GM19023 (cell line): Measurements from ENCODE around the gene DLX3.
"Not testable (repeated sequence)": the region's sequence is repeated elsewhere in the genome, so short reads cannot be mapped to it uniquely, and the experiment has no call there.

Experiments
- ATAC-seq: cut with Tn5 transposase; IDR thresholded peaks from one replicate; pipeline ENCODE4 v1.9.1; 2021; ENCODE audit warnings: mild to moderate bottlenecking, moderate library complexity; ENCODE audit not compliant: unreplicated experiment

DLX3 gene

DNA sequence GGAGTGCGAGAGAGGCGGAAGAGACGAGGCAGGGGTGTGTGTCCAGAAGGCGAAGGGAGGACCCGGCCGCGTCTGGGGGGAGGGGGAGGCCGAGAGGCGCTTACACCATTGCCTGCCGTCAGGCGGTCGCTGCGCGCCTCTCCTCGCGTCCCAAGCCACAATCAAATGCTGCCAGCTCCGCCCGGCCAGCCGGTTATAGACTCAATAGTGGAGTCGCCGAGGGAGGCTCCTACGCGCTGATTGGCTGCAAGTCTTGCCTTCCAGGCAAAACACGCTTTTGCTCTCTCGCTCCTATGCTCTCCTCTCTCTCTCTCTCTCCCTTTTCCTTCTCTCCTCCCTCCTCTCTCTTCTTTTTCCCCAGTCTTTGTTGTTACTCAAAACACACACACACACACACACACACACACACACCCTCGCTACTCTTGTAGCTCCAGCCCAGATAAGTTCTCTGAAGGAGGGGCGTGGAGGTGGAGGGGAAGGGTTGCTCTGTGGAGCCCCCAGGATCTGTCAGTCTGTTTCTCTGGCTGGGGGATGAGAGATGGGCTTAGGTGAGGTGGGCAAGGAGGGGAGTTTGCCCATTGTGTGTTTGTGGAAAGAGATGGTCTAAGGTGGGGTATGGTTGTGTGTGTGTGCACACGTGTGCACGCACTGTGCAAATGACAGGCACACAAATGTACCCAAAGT is at the start of gene DLX3:
Gene DLX3 (minus strand): TSS at position 170 of the 684 bp plus-strand sequence. CDS start 226 bp downstream, outside the sequence.
- no peak for ATAC-seq

- no peak for ATAC-seq
These were observed 49.5 kb upstream of the DLX3 start for GRCh38 chr17:50044483-50044882.

DNA sequence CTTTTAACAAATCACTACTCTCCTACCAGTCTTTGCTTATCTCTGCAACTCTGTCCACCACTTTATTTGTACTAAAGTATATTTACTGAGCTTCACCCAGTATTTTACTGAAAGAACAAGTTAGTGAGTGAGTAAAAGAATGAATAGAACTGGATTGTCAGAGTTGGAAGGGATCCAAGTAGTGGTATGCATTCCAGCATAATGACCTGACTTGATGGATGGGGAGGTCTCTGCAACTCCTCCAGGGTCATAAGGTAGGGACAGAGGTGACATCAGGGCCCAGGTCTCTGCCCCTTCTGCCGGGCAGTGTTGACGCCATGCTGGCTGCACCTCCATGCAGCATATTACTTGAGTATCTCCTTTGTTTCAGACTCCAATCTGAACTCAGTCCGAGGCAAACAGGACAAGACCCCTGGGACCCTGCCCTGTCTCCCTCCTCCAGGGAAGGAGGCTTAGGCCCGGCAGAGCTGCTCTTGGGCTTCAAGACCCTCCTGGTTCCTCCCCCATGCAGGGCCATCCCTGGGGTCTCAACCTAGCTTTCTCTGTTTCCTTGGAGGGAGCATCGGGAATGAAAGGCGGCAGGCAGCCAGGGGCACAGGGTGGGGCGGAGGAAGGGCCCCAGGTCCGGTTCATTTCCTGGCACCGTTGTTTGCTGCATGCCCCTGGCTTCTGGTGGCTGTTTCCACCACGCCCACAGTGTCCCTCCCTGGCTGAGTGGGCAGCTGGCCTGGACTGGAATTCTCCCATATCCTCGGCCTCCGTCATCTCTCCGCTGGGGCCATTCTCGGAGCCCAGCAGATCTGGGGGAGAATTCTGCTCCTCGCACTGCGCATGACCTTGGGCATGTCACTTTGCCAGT is 48.5 kb upstream of the DLX3 start:
- ATAC-seq = no peak

DNA sequence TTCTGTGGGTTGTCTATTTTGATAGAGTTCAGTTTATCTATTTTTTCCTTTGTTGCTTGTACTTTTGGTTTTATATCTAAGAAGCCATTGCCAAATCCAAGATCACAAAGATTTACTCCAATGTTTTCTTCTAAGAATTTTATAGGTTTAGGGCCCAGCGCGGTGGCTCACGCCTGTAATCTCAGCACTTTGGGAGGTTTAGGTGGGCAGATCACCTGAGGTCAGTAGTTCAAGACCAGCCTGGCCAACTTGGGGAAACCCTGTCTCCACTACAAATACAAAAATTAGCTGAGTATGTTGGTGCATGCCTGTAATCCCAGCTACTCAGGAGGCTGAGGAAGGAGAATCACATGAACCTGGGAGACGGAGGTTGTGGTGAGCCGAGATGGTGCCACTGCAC is 47.2 kb upstream of the DLX3 start:
- ATAC-seq = no peak

DNA sequence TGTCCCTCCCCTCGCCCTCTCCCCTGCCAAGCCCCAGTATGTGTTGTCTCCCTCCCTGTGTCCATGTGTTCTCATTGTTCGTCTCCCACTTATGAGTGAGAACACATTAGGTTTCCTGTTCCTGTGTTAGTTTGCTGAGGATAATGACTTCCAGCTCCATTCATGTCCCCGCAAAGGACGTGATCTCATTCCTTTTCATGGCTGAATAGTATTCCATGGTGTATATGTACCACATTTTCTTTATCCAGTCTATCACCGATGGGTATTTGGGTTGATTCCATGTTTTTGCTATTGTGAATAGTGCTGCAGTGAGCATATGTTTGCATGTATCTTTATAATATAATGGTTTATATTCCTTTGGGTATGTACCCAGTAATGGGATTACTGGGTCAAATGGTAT is 45.5 kb upstream of the DLX3 start:
- ATAC-seq = not testable (repeated sequence)

- ATAC-seq = no peak
These were observed 44.0 kb upstream of the DLX3 start for GRCh38 chr17:50039058-50039457.

DNA sequence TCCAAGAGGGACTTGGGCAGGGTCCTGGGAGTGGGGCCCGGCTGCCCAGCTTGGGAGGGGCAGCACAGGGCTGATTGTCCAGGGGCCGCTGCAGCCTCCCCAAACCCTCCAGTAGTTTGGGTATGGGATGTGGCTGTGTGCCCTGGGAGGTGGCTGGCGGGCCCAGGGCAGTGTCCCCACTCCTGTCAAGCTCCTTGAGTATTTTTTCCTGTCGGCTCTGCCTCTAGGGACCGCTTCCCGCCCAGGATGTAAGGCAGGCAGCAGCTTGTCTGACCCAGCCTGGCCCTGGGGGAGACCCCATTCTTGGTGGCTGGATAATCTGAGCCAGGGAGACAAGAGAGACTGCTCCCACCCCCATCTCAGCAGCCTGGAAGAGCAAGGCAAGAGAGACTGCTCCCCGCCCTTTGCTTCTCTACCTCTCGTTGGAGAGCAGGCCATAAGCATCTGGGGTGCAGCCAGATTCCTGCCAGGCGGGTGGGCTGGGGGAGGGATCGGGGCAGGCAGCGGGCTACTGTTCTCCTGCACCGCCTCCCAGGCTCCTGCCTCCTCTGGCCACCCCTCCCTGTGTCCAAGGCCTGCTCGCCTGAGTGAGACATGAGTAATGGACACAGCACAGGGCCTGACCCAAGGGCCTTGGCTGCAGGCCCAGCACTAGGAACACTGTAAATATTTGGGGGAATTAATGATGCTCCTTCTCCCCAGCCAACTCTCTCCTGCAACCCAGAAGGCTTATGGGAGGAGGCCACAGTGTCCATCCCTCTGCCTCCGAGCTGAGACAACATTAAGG is 42.5 kb upstream of the DLX3 start:
- no peak for ATAC-seq

DNA sequence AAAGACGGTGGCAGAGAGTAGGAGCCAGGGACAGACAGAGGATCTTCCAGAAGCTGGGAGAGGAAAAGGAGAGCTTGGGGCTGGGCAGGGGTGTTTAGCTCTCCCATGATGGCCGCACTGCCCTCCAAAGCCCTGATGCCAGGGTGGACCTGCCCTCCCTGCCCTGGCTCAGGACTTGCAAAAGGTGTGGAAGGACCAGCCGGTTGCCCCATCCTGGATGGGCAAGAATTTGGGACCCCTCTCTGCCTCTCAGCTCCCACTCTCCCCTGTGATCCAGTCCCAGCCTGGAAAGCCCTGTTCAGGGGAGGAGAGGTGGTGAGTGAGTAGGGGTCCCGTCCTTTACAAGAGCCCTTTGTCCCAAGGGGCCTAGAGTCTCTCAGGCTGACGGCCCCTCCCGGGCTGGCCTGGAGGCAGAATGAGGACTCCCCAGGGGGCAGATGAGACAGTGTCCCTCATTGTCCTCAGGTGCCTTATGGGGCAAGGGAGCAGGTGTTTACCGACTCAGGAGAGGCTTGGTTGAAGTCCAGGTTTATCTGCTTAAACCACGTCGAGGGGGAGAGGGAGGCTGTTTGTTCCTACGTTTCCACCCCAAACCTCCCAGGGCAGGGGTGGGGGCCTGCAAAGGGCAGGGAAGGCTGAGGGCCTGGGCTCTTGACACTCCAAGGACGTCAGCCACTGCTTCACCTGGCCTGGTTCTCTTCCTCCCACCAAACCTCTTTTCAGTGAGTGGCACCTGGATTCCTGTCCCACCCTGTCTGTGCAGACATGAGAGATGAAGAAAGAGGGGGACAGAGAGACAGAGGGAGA is 41.6 kb upstream of the DLX3 start:
- no peak for ATAC-seq

DNA sequence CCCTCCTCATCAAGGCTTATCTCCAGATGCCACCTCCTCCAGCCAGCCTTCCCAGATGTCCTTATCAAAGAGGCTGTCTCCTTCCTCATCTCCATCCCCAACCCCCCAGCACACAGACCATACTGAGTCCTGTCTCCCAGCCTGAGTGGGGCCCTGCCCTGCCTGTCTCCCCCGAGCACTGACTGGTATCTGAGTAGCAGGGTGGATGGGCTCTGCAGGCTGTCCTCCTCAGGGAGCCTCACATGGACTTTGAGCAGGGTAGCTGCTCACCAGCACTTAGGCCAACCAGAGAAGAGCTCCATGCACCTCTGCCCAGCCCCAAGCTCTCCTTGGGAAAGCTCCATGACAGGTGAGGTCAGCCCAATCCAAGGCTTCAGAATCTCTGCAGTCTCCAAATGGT is 40.9 kb upstream of the DLX3 start:
- ATAC-seq = no peak

DNA sequence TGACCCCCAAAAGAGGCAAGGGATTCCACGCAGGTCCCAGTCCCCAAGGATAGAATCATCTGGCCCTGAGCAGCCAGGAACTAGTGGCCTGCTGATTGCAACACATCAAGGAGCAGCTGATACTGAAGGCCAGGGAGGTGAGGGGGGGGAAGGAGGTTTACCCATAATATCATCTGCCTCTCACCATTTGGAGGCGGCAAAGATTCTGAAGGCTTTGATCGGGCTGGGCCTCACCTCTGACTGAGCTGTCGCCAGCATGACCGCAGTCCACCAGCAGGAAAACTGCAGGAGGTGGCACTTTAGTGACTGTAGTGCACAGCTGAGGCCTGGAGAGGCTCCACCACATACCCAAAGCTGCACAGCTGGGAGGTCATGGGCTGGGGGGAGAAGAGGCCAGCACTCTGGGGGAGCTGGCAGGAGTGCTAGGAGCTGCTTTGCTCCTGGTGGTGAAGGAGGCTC is 40.4 kb upstream of the DLX3 start:
- ATAC-seq = no peak

DNA sequence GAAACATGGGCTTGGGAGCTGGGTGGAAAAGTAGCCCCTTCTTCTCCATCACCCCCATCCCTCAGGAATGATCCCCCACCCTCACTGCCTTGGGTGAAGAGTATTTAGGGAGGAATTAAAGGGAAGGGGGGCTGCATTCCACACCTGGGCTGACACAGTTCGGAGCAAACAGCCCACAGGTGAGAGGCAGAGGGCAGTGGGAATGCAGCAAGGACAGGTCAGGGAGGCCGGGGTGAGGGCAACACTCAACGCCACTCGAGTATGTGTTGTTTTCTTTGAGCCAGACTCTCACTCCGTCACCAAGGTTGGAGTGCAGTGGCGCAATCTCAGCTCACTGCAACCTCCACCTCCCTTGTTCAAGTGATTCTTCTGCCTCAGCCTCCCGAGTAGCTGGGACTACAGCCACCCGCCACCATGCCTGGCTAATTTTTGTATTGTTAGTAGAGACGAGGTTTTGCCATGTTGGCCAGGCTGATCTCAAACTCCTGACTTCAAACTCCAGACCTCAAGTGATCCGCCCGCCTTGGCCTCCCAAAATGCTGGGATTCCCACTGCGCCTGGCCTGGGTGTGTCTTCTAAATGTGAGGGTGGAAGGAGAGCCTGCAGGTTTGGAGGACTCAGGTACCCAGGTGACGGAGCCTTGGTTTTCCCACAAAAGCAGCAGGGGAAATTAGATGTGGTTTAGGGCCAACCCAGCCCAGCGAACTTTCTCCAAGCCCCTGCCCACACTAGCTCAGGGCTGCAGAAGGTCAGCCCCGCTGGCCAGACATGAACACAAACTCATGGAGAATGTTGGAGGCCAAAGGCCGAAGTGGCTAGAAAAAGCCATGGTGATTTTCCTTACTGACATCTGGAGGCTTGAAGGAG is 39.7 kb upstream of the DLX3 start:
- no peak for ATAC-seq

DNA sequence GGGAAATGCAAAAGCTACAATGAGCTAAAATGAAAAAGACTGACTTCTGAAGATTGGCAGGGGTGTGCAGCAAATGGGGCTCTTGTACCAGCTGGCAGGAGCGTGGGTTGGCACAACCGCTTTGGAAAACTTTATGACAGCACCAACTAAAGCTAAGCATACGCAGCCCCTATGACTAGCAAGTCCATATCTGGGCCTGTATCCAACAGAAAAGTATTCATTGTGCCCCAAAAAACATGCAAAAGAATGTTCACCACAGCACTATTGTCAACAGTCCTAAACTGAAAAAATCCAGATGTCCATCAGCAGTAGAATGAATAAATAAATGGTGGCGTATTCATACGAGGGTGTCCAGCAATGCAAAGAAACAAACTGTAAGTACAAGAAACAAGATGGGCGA is 38.3 kb upstream of the DLX3 start:
- ATAC-seq = no peak

GRCh38 chr17:50029185-50029584 is 34.2 kb upstream of the DLX3 start:
- no peak for ATAC-seq

- no peak for ATAC-seq
These were observed 33.7 kb upstream of the DLX3 start for GRCh38 chr17:50028736-50029120.

GRCh38 chr17:50027881-50028735 is 33.1 kb upstream of the DLX3 start:
- no peak for ATAC-seq

DNA sequence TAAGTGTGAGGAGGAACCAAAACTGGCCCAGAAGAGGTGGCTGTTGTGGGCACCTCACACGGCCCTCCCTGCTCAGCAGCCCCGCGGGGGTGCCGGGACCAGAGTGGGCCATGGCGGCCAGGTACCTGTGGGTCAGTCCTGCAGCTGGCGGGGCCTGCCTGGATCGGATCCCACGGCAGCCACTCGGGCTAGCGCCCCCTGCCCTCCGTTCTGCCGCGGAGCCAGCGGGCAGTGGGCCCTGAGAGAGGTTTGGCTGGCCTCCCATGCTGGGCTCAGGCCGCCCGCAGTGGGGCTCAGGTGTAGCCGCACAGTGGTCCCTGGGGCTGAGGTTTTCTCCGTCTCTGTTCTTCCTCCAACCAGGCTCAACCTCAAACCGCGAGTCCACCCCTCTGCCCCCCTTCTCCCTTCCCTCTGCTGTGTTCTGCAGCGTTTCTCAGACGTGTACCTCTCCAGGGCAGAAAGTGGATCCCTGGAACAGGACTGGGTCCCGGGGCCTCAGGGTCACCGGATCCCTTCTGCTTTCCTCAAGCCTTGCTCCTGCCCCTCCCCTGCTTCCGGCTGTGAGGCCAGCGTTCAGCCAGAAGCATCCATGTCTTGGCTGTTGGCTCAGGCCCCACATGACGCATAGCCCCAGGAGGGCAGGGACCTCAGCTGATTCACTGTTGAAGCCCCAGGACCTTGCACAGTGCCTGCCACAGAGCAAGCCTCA is 32.3 kb upstream of the DLX3 start:
- ATAC-seq = no peak

- ATAC-seq = no peak
These were observed 31.8 kb upstream of the DLX3 start for GRCh38 chr17:50026837-50027171.

- no peak for ATAC-seq
These were observed 31.1 kb upstream of the DLX3 start for GRCh38 chr17:50026046-50026675.
